ENCODE data around the gene TTC1.
A peak's percentile ranks its signal among the peaks of the same experiment; 100 is the strongest.

TTC1 gene

DNA sequence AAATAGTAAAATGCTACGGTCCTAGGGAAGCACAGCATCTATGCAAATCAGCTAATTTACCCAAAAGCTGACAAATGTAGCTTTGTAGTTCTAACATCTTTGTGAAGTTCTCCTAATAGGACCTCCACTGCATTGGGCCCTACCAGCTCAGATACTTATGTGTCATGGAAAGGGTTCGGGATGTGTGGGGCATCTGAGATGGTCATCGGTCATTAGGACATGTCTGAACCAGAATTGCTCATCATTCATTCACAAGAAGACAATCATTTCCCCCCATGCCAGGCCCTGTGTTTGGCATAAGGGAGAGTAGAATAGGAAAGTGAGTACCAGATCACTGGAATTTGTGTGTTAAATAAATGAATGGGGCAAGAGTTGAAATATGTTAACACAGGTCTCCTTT, 74.6 kb downstream of the TTC1 start:
- no peak for DNase-seq

DNA sequence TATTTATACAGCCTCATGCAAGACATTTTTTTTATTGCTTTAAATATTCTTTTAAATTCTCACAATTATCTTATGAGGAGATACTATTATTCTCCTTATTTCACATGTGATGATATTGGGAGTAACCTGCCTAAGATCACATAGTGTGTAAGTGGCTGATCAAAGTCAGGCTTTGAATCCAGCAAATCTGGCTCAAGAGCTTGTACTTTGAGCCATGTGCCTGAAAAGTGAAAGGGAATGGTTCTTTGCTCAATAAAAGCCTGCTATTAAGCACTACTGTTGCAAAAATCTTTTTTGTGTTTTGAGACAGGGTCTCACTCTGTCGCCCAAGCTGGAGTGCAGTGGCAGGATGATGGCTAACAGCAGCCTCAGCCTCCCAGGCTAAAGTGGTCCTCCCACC, 75.2 kb downstream of the TTC1 start:
- no peak for DNase-seq

DNA sequence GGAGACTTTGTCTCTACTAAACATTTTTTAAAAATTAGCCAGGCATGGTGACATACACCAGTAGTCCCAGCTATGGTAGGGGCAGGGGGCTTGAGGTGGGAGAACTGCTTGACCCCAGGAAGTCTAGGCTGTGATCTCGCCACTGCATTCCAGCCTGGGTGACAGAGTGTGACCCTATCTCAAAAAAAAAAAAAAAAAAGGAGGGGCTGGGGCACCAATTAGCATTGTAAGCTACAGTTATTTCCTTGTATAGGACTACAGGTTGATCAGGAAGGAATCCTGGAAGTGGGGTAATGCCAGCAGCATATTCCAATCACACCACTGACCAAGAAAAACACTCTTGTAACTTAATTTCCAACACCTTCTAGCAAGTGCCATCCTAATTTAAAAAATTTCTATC, 78.3 kb downstream of the TTC1 start:
- DNase-seq: no peak

DNA sequence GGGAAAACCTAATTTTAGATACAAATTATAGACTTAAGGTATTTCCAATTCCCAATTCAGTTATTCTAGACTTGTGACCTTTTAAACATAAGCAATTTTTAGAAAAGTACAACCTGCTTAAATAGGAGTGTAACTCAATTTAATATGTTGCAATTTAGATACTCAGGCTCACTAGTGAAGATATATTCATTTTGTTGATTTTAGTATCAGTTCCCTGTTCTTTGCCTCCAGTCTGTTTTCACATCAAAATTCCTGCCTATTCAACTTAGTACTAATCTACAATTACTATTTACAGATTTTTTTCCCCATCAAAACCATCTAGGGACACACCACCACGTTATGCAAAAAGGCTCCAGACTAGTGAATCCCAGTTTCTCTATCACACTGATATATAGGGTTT, 79.9 kb downstream of the TTC1 start:
- DNase-seq: no peak

DNA sequence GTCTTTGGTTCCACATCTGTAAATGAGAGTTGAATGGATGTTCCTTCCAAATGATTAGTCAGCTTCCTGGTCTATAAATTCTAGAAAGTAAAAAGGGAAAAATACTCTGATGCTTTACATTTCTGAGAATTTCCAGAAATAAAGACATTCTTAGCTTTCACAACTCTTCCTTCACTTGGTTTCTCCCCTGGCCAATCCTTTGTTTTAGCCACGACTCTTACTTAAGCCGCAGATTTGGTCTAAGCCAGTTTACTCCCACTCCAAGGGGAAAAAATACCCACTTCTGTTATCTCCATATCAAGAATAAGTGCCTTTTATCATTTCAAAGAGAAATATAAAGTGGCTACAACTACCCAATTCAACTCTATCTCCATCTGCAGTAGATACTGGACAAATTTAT, 80.6 kb downstream of the TTC1 start:
- DNase-seq: no peak

DNA sequence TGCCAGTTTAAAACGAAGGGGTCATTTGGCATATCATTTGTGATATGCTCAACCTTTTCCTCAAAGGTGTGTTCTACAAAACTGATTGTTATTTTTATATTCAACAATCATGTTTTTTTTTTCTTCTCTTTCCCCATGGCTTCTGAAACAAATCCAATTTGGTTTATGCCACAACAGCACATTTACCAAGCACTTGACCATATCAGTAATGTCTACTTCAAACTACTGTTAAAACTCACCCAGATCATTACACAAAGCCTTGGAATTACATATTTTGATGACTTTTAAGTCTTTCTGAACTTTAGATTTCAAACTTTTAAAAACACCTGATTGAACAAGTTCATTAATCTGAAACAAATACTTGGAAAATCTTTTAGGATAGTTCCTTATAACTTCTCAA, 81.1 kb downstream of the TTC1 start:
- DNase-seq: no peak

DNA sequence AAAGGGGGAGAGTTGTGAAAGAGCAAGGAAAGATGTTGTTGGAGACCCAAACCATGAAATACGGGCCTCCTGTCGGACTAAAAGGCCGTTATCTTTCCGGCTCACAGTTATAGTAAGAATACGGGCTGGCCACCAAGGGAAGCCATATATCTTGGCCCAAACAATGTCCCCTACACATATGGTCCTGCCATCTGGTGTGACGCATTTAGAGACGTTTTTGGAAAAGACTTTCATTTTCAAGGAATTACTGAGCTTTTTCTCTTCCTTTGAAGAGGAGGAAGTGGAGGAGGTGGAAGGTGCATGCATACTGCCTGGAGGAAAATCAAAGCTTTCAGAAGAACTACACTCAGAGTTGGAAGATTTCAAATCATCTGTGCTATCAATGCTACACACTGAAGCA, 83.6 kb downstream of the TTC1 start:
- peak in 11 of 58 donors; percentile 0 to 47 (median 14) for DNase-seq

DNA sequence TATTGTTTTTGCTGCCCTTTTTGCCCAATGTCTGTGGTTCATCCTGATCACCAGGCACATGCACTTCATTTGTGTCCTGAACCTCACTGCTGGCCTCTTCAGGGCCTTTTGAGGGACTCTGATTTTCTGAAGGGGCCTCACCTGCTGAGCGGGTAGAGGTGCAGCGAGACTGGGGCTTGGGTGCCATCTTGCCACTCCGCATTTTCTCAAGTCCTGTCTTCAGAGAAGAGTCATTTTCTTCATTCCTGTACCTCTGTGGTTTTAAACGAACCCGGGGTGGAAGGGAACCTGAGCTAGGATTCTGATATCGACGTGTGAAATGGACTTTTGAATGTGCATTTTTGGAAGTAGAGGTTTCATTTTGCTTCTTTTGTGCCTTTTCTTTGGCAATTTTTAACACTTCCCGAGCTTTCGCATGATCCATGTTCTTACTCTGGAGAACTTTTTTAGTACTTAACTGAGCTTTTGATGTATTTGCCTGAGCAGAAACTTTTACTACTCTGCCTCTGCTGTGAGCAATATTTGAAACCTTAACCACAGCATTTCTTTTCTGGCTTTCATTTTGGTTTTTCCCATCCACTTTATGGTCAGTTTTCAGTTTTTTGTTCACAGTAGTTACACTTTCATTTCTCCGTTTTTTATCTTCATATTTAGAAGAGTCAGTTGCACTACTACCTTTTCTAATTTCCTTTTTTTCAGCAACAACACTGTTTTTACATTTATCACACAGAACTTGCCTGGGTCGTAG, 84.2 kb downstream of the TTC1 start:
- no peak for DNase-seq

DNA sequence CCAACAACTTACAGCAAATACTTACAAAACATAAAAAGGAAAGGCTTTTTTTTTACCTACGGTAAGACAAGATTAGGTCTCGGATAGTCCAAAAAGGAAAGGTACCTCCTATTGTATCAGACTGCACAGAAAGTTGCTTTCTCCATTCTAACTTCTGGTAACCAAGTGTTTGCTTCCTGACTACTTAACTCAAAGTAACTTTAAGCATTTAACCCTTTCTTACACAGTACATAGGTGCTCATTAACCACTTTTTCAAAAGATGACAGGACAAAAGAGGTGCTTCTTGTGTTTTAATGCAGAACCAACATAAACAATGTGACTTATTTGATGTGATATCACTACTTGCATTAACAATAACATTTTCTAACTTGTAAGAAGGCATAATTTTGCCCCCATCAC, 87.2 kb downstream of the TTC1 start:
- no peak for DNase-seq

DNA sequence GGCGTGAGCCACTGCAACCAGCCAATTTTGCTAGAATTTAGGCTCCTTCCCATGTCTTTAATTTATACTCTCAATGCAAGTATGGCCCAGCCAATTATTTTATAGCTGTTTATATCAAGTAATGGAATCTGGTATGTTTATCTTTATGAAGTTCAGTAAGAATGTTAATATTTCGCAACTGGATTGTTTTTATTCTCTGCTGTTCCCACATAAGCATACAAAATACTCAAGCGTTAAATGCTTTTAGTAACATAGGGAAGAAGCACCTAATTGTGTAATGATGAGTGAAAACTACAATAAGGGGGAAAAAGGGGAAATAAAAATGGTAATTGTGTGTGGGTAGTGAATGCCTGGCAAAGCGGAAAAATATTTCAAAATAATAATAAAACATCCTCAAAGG, 89.1 kb downstream of the TTC1 start:
- no peak for DNase-seq

DNA sequence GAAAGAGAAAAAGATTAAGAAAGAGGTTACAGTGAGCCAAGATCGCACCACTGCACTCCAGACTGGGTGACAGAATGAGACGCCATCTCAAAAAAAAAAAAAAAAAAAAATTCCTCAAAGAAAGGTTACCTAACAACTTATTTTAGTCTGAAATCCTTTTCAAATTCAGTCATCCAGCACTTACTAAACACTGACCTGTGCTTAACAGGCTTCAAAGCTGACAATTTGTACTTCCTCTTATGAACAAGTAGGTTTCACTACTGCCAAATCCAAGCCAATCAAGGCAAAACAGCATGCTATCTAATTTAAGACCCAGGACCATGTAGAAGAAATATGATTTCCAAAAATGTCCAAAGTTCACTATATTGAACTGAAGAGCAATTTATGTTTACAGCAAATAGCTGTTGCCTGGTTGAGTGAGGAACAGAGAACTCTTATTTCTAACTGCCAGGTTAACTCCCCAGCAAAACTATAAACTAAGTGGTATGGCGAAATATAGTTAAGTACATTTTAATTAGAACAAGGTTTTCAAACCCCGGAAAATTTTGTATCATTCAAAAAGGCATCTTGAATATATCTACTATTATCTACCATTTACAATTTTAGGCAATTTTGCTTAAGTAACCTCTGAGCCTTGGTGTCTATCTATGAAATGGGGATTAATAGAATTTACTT, 96.9 kb downstream of the TTC1 start:
- DNase-seq: no peak

DNA sequence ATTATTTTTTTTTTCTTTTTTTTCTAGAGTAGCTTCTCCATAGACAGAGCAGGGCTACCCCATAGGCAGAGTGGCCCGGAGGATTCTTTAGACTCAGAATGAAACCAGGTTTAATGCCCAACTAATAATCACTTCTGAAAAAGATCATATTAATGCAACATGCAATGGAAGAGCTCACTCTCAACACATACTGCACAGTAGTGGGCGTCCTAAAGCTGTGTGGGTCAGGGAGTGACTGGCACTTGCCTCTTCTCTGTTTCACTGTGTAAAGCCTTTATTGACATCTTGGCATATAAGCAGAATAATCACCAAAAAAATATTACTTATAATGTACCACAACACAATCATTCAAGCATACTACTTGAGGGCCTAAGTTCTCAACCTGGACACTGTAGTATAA, 99.2 kb downstream of the TTC1 start:
- peak in 6 of 58 donors; percentile 0 to 8 (median 2) for DNase-seq
